Caco-2 (cell line): ENCODE results near the gene TXNRD2. TPM values are rescaled to one million over a fixed set of nuclear protein-coding genes. Genes with fewer than 3 reads are reported as not detected.

ENCODE experiments used
- BruUV-seq: library from RNA; stranded (reverse); fragments of 400-500 nt; replicated peaks from 2 replicates; lab custom pipeline; 2021; lab: Mats Ljungman, UMichigan
- CTCF ChIA-PET: fragments of 300-600 bp; sonication (Branson Sonifier 250); formaldehyde crosslinking; loops from one replicate; lab custom pipeline; 2022; ENCODE audit warnings: antibody characterized with exemption; lab: Charles Lee
- POLR2A ChIA-PET: fragments of 300-600 bp; sonication (Branson Sonifier 250); formaldehyde crosslinking; loops from one replicate; lab custom pipeline; 2022; ENCODE audit warnings: antibody characterized with exemption; lab: Charles Lee
- DNase-seq, 2 experiments: peaks; one replicate each; pipeline versions ENCODE4 v3.0.0 to v3.0.0-alpha.2; 2020 to 2022
- H3K27me3 ChIP-seq: replicated peaks from 2 replicates; pipeline ENCODE4 v1.6.0; 2011; ENCODE audit warnings: low read length; ENCODE audit not compliant: control insufficient read depth, insufficient read depth
- H3K36me3 ChIP-seq: 2 replicates; pipeline ENCODE4 v1.5.1; 2011; ENCODE audit warnings: low read length; ENCODE audit not compliant: control insufficient read depth, insufficient read depth
- H3K4me1 ChIP-seq: fragments of 250-450 bp; sonication (Bioruptor Pico); 2 replicates; pipeline ENCODE4 v1.5.1; 2020; ENCODE audit warnings: mild to moderate bottlenecking
- H3K4me3 ChIP-seq: 2 replicates; pipeline ENCODE4 v1.5.1; 2011; ENCODE audit warnings: low read depth, mild to moderate bottlenecking, control low read depth, low read length
- H3K9me3 ChIP-seq: fragments of 250-450 bp; sonication (Bioruptor Pico); 2 replicates; pipeline ENCODE4 v1.5.1; 2020; ENCODE audit warnings: mild to moderate bottlenecking, moderate library complexity
- H3K27ac Mint-ChIP-seq: one replicate; pipeline ENCODE4 v1.8.0; 2022; ENCODE audit warnings: mixed read lengths; ENCODE audit not compliant: unreplicated experiment
- H3K27me3 Mint-ChIP-seq: one replicate; pipeline ENCODE4 v1.8.0; 2022; ENCODE audit warnings: mixed read lengths; ENCODE audit not compliant: insufficient read depth, unreplicated experiment
- H3K36me3 Mint-ChIP-seq: one replicate; pipeline ENCODE4 v1.8.0; 2022; ENCODE audit warnings: mild to moderate bottlenecking, mixed read lengths; ENCODE audit not compliant: insufficient read depth, unreplicated experiment
- H3K4me1 Mint-ChIP-seq: one replicate; pipeline ENCODE4 v1.8.0; 2022; ENCODE audit warnings: low read depth, mixed read lengths; ENCODE audit not compliant: unreplicated experiment
- H3K4me3 Mint-ChIP-seq: one replicate; pipeline ENCODE4 v1.8.0; 2022; ENCODE audit warnings: mild to moderate bottlenecking, moderate library complexity, mixed read lengths; ENCODE audit not compliant: unreplicated experiment
- H3K9me3 Mint-ChIP-seq: one replicate; pipeline ENCODE4 v1.8.0; 2022; ENCODE audit warnings: mixed read lengths; ENCODE audit not compliant: unreplicated experiment
- intact Hi-C: fragments of 100-400 bp; cut with micrococcal nuclease; formaldehyde crosslinking; loops from one replicate; pipeline ENCODE4 v1.10.0; 2022; ENCODE audit not compliant: unreplicated experiment
- total RNA-seq: library from RNA; stranded (reverse); gene quantifications from 2 replicates; pipeline ENCODE4 v1.2.3, GENCODE V29; 2022
- TF ChIP-seq, protein P1 (sequence below), 2 experiments: fragments of 200-600 bp in 1 of 2; IDR thresholded peaks; 1 replicate in 1 of 2; 2 replicates in 1 of 2; pipeline versions ENCODE4 v1.5.1 to v1.8.0; 2011 to 2022; ENCODE audit warnings: antibody characterized with exemption in 1 of 2, control low read depth in 1 of 2, inconsistent platforms in 1 of 2, low read depth in 1 of 2, low read length in 1 of 2, mild to moderate bottlenecking in 1 of 2, moderate library complexity in 1 of 2; ENCODE audit not compliant: insufficient read depth in 1 of 2, severe bottlenecking in 1 of 2, unreplicated experiment in 1 of 2

TXNRD2 gene
- total RNA-seq, 1 experiment from 2014 or later: 44.8 TPM

DNA sequence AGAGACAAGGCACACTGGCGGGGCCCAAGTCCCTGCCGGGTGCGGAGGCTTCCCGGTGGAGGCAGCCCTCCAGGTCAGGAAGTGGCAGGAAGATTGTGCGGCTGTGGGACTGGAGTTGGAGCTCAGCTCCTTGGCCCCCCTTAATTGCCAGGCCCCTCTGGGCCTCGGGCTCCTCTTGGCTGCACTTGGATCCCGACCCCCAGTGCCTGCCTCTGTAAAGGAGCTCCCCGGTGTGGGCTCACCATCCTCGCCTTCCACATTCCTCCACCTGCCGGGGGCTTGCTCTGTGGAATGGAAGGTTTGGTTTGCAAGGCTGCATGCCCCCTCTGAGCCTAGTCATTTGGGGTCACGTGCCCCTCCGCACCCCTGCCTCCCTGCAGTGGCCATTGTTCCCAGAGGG lies 38.1 kb downstream of the TXNRD2 start:
- CTCF ChIA-PET: interaction anchor here (1.1 kb wide), 1 partner anchor 173 kb away, joined by 3 read pairs; no protein-coding TSS in a partner anchor
- Histone ChIP-seq H3K4me1 (no peaks in the 10 kb centered on the region), H3K4me3 (no peak overlapping the region), H3K9me3 (no peaks in the 10 kb centered on the region), H3K36me3 (no peaks in the 10 kb centered on the region), H3K27me3 (no peaks in the 10 kb centered on the region)
- H3K9me3 Mint-ChIP-seq: no peaks in the 10 kb centered on the region
- no peaks in the 10 kb centered on the region for H3K27me3 Mint-ChIP-seq
- no peaks in the 10 kb centered on the region for H3K4me1 Mint-ChIP-seq
- H3K27ac Mint-ChIP-seq: no peak overlapping the region
- no peaks in the 10 kb centered on the region for H3K36me3 Mint-ChIP-seq
- TF ChIP-seq, protein P1, sequence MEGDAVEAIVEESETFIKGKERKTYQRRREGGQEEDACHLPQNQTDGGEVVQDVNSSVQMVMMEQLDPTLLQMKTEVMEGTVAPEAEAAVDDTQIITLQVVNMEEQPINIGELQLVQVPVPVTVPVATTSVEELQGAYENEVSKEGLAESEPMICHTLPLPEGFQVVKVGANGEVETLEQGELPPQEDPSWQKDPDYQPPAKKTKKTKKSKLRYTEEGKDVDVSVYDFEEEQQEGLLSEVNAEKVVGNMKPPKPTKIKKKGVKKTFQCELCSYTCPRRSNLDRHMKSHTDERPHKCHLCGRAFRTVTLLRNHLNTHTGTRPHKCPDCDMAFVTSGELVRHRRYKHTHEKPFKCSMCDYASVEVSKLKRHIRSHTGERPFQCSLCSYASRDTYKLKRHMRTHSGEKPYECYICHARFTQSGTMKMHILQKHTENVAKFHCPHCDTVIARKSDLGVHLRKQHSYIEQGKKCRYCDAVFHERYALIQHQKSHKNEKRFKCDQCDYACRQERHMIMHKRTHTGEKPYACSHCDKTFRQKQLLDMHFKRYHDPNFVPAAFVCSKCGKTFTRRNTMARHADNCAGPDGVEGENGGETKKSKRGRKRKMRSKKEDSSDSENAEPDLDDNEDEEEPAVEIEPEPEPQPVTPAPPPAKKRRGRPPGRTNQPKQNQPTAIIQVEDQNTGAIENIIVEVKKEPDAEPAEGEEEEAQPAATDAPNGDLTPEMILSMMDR (IDR thresholded peaks at IDR 0.05; ENCODE audit: insufficient read depth in 1 of 2, low read depth in 1 of 2, low read length in 1 of 2, severe bottlenecking in 1 of 2, unreplicated experiment in 1 of 2): no peak
- H3K4me3 Mint-ChIP-seq: no peak overlapping the region
- POLR2A ChIA-PET: no interaction called here
- no TSS peak for BruUV-seq
- intact Hi-C loops: no loop called here
- no peak for DNase-seq

DNA sequence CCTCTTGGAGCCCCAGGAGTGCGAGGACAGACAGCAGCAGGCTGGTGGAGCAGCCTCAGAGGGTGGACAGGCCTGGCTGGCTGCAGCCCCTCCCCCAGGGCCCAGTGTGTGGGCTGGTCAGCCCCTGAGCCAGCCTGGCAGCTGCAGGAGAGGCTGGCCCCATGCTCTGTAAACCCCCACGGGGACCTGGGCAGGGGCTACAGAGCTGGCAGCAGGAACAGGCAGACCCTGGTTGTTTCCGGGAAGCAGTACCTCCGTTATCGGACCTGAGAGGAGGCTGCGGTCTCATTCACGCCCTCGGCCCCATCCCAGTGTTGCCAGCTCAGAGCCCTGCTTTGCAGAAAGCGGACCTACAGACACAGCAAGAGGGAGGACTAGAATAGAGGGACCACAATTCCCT lies 38.6 kb downstream of the TXNRD2 start:
- Histone ChIP-seq H3K27me3 (no peaks in the 10 kb centered on the region), H3K36me3 (no peaks in the 10 kb centered on the region), H3K4me1 (no peaks in the 10 kb centered on the region), H3K9me3 (no peaks in the 10 kb centered on the region), H3K4me3 (no peak overlapping the region)
- Mint-ChIP-seq H3K9me3 (no peaks in the 10 kb centered on the region), H3K4me3 (no peak overlapping the region), H3K27ac (no peak overlapping the region), H3K4me1 (no peaks in the 10 kb centered on the region), H3K36me3 (no peaks in the 10 kb centered on the region), H3K27me3 (no peaks in the 10 kb centered on the region)
- ChIA-PET CTCF (interaction anchor here (1.1 kb wide), 1 partner anchor 172 kb away, joined by 3 read pairs; no protein-coding TSS in a partner anchor), POLR2A (no interaction called here)
- TF ChIP-seq, protein P1 (IDR thresholded peaks at IDR 0.05; ENCODE audit: insufficient read depth in 1 of 2, low read depth in 1 of 2, low read length in 1 of 2, severe bottlenecking in 1 of 2, unreplicated experiment in 1 of 2): no peak
- no peak for DNase-seq
- no TSS peak for BruUV-seq
- intact Hi-C loops: no loop called here

DNA sequence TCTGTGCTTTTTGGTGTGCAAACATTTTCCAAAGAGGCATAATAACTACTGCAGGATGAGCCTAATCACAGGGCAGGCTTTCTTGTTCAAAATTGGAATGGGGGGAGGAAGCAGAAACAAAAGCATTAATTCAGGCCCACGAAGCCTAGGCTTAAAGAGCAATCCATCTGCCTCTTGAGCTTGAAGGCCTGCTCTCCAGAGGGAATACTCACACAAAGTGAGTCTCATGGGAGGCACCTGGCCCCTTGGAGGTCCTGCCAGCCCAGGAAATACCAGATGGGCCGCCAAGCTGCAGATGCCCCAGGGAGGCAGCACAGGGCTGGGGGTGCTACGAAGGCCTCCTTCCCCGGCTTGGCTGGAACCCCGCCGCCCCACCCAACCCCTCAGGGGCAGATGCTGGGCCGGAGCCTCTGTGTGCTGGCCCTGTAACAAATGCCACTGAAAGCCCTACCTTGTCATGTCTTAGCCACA lies 39.3 kb downstream of the TXNRD2 start:
- H3K36me3 Mint-ChIP-seq: peaks cover 3% of the 10 kb centered on the region
- H3K4me1 Mint-ChIP-seq: no peaks in the 10 kb centered on the region
- Histone ChIP-seq H3K36me3 (no peaks in the 10 kb centered on the region), H3K4me3 (no peak overlapping the region), H3K9me3 (no peaks in the 10 kb centered on the region), H3K4me1 (no peaks in the 10 kb centered on the region), H3K27me3 (no peaks in the 10 kb centered on the region)
- ChIA-PET POLR2A (no interaction called here), CTCF (no interaction called here)
- TF ChIP-seq, protein P1 (IDR thresholded peaks at IDR 0.05; ENCODE audit: insufficient read depth in 1 of 2, low read depth in 1 of 2, low read length in 1 of 2, severe bottlenecking in 1 of 2, unreplicated experiment in 1 of 2): no peak
- H3K4me3 Mint-ChIP-seq: no peak overlapping the region
- intact Hi-C loops: no loop called here
- DNase-seq: no peak
- BruUV-seq: no TSS peak
- H3K27me3 Mint-ChIP-seq: no peaks in the 10 kb centered on the region
- H3K9me3 Mint-ChIP-seq: no peaks in the 10 kb centered on the region
- no peak overlapping the region for H3K27ac Mint-ChIP-seq
